GM19193 (cell line): ENCODE data around the gene MIF4GD.
A peak's percentile ranks its signal among the peaks of the same experiment; 100 is the strongest.

Experiments used
- POLR2A ChIP-seq: IDR thresholded peaks from 4 replicates; pipeline ENCODE4 v1.6.1; 2011; ENCODE audit not compliant: insufficient read depth, insufficient read length; ENCODE audit errors: extremely low read depth

The MIF4GD gene

GRCh38 chr17:75245011-75245410, 26.0 kb downstream of the MIF4GD start:
- no peak for TF ChIP-seq POLR2A

- no peak for TF ChIP-seq POLR2A
Measured at GRCh38 chr17:75244133-75244866, 26.7 kb downstream of the MIF4GD start.

DNA sequence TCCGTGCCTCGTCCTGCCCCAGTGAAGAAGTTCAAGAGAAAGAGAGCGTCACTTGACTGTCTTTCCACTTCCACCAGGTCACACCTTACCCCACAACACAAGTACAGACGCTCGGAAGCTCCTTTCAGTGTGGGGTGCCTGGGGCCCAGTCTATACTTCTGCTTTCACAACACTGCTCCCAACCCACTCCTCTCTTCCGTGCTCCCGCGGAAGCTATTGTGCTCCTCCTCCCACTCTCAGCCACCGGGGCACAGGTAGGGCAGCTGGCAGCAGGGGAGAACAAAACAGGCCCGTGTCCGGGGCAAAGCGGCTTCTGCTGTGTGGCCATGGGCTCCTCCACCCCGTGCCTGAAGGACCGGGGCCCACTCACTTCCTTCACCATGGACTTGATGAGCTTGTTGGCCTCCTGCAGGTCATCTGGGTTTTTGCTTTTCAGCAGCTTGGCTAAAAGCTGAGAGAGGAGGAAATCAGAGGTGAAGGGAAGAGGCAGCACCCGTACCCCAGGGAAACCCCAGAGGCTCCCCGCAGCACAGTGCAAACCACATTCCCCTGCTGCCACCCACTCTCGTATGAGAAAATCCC, 28.5 kb downstream of the MIF4GD start:
- no peak for TF ChIP-seq POLR2A

- no peak for TF ChIP-seq POLR2A
Measured at GRCh38 chr17:75241996-75242460, 29.0 kb downstream of the MIF4GD start.

- no peak for TF ChIP-seq POLR2A
Measured at GRCh38 chr17:75241502-75241901, 29.5 kb downstream of the MIF4GD start.

DNA sequence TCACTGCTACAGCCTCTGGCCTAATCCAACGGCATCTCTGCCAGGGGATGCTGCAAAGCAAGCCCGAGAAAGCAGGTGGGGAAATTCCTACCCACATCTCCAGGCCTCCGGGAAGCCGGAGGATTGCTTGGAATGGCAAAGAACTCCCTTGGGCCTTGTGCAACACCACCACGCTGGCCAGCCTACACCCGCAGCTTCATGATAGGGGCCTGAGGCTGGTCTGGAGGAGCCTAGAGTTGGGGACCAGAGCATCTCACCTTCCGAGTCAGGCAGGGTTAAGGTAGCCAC, 29.9 kb downstream of the MIF4GD start:
- no peak for TF ChIP-seq POLR2A

DNA sequence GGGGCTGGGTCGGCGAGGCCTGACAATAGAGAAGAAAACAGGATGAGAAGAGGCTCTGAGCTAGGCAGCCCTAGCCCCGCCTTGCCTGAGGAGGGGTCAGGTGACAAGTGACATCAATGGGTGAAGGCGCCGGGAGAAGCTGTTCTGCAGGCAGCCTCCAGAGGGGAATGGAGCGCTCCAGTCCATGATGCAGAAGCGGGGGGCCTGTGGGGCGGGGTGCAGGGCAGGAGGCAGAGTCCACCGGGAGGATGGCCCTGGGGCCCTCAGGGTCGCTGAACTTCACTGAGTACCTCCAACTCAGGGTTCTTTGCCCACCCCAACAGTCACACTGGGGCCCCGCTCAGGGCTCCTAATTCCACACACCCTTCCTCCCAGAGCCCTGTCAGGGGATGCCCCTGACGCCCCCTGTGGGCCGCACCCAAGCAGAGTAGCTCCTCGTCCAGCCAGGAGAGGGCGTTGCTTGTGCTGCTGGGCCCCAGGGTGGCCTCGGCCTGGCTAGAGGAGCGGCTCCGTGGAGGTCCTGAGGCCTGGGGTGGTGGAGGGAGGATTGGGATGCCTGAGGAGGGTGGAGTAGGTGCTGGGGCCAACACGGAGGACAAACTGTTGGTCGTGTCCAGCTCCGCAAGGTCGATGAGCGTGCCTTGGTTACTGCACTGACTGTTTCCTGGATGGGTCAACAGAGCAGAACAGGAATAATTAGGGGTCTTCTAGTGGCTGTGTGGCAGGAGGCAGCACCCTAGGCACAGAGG, 30.5 kb downstream of the MIF4GD start:
- TF ChIP-seq POLR2A, result no peak

DNA sequence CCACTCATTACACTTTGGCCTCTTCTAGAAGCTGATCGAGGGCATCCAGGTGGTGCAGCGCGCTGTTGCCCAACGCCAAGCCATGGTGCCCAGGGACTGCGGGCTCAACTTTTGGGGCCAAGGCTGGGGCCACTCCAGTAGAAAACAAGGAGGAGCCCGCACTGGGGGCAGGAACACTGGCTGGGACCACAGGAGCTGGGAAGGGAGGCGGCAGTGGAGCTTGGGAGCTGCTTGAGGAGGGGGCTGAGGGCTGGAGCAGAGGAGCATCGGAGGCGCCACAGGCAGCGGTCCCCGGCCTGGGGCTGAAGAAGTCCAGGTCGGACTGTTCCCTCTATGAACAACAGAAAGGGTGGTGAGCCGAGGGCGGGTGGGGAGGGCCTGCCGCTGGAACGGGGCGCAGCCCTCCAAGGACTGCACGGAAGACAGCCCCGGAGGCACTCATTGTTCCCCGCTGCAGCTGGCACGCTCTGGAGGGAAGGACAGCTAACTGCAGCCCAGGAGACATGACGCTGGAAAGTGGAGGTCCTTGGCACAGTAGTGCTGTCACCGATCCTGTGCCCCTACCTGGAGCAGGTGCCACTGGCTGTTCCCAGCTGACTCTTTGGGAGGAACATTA, 31.1 kb downstream of the MIF4GD start:
- no peak for TF ChIP-seq POLR2A

DNA sequence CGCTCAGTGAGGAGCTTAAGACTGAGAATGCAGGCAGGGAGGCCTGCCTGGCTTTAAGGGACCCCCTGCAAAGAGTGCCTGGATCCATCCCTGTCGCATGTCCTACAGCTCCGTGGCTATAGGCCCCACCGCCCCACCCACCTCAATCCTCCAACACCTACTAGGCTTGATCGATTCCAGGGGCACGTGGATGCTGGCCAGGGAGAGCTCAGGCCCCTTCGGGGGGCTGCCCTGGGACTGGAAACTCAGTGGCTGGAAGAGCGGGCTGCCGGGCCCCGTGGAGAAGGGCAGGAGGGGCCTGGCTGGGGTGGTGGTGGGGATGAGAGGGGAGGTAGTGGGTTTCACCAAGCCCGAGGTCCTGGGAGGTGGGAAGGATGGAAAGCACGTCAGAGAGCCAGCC, 31.8 kb downstream of the MIF4GD start:
- TF ChIP-seq POLR2A, result peak; percentile 30

DNA sequence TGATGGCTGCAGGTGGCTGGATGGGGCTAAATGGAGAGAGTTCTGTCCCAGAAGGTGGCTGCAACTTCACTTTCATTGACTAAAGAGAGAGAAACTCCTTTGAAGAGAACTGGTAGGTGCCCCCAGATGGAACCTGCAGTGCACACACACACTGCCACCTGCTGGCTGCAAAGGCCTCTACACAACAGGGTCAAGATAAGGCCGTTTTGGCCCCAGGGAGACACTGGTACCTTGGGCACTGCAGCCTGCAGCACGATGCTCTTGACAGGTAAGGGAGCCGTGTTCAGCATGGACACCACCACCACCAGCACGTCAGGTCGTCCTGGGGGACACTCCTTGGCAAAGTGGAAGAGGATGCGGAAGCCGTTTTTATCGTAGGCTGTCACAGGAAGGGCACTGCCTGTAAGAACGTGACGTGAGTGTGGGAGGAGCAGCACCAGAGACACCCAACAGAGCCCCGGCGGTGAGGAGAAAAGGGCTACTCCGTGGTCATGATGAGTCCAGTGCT, 32.3 kb downstream of the MIF4GD start:
- TF ChIP-seq POLR2A, result no peak

- TF ChIP-seq POLR2A, result no peak
Measured at GRCh38 chr17:75238020-75238580, 32.9 kb downstream of the MIF4GD start.

DNA sequence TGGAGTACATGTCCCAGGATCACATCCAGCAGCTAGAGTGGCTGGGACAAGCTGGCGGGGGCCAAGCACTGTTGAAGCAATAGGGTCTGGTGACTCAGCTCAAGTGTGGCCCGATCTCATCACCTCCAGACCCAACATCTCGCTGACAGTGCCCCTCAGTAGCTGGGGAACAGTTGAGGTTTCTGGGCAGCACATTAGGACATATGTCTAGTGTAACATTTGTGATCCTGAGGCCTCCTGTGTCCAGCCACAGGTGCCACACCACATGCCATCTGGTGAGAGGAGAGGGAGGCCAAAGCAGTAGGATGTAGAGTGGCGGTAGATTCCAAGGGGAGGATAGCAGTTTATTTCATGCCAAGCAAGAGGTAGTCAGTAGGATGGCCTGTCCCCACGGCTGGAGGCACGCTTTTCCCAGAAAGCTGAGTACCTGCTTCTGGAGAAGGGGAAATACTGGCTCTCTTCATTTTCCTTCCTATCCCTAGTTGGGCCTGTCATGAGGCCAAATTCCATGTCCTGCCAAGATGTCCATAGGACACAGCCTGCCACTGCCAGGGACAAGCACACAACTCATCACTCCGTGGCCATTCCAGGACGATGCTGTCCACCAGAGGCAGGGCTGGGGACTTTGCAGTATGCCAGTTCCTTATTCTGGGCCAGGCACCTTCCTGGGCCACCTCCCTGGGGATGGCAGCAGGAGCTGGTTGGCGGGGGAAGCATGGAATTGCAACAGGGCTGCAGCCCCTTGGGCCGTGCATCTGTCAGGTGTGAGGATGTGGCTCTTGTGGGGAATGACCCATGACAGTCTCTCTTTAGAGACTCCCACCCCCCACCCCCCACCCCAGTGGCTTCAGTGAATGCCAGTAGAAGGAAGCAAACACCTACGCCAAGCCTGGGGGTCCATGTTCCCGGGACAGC, 33.7 kb downstream of the MIF4GD start:
- TF ChIP-seq POLR2A, result no peak

GRCh38 chr17:75232786-75233185, 38.2 kb downstream of the MIF4GD start:
- no peak for TF ChIP-seq POLR2A
